WTC11 (cell line): Measurements from ENCODE around the gene SERPINB6. TPM values are rescaled to one million over a fixed set of nuclear protein-coding genes. Genes with fewer than 3 reads are reported as not detected.
"Not testable (repeated sequence)": the region's sequence is repeated elsewhere in the genome, so short reads cannot be mapped to it uniquely, and the experiment has no call there.

ENCODE experiments used
- ATAC-seq: fragments of 200-7000 bp; cut with Tn5 transposase; 2 replicates; pipeline ENCODE4 v1.10.0; 2021; ENCODE audit warnings: mild to moderate bottlenecking, moderate library complexity
- CTCF ChIA-PET: fragments of 300-600 bp; sonication (Branson Sonifier 250); formaldehyde crosslinking; loops from one replicate; lab custom pipeline; 2021; ENCODE audit warnings: antibody characterized with exemption; lab: Charles Lee
- POLR2A ChIA-PET: fragments of 350-600 bp; sonication (Branson Sonifier 250); formaldehyde crosslinking; loops from one replicate; lab custom pipeline; 2021; ENCODE audit warnings: antibody characterized with exemption; lab: Charles Lee
- DNase-seq: peaks from one replicate; pipeline ENCODE4 v3.0.0; 2021; ENCODE audit warnings: low spot score
- H3K27ac Mint-ChIP-seq: 2 replicates; pipeline ENCODE4 v1.8.0; 2021; ENCODE audit warnings: mixed read lengths
- H3K27me3 Mint-ChIP-seq: 2 replicates; pipeline ENCODE4 v1.8.0; 2021; ENCODE audit warnings: low read depth, mild to moderate bottlenecking, moderate library complexity, mixed read lengths
- H3K36me3 Mint-ChIP-seq: 2 replicates; pipeline ENCODE4 v1.8.0; 2021; ENCODE audit warnings: mixed read lengths
- H3K4me1 Mint-ChIP-seq: 2 replicates; pipeline ENCODE4 v1.8.0; 2022; ENCODE audit warnings: mixed read lengths
- H3K4me3 Mint-ChIP-seq: 2 replicates; pipeline ENCODE4 v1.8.0; 2021; ENCODE audit warnings: mild to moderate bottlenecking, moderate library complexity, mixed read lengths
- H3K9me3 Mint-ChIP-seq: 2 replicates; pipeline ENCODE4 v1.8.0; 2021; ENCODE audit warnings: mixed read lengths
- CREB1 ChIP-seq: sonication (generic); formaldehyde crosslinking; IDR thresholded peaks from 2 replicates; pipeline ENCODE4 v1.8.0; 2023; ENCODE audit warnings: mild to moderate bottlenecking, missing genetic modification reagents
- CREM ChIP-seq: sonication (generic); formaldehyde crosslinking; IDR thresholded peaks from 2 replicates; pipeline ENCODE4 v1.8.1; 2022; ENCODE audit warnings: mild to moderate bottlenecking, missing genetic modification reagents, moderate library complexity
- E2F1 ChIP-seq: sonication (generic); formaldehyde crosslinking; IDR thresholded peaks from 2 replicates; pipeline ENCODE4 v1.8.0; 2022; ENCODE audit warnings: mild to moderate bottlenecking, missing genetic modification reagents
- ERG ChIP-seq: fragments of 250-450 bp; sonication (Bioruptor Pico); IDR thresholded peaks from 2 replicates; pipeline ENCODE4 v1.8.0; 2021; ENCODE audit warnings: mild to moderate bottlenecking
- GTF2I ChIP-seq: fragments of 250-450 bp; sonication (Bioruptor Pico); conservative IDR thresholded peaks from 2 replicates; pipeline ENCODE4 v1.4.0; 2021; ENCODE audit warnings: mild to moderate bottlenecking
- HMGA2 ChIP-seq: fragments of 250-450 bp; sonication (Bioruptor Pico); IDR thresholded peaks from 2 replicates; pipeline ENCODE4 v1.4.0; 2021; ENCODE audit warnings: mild to moderate bottlenecking, moderate library complexity
- NFATC4 ChIP-seq: fragments of 250-450 bp; sonication (Bioruptor Pico); IDR thresholded peaks from 2 replicates; pipeline ENCODE4 v1.9.0; 2021; ENCODE audit warnings: mild to moderate bottlenecking
- NR2C2 ChIP-seq: sonication (generic); formaldehyde crosslinking; IDR thresholded peaks from 2 replicates; pipeline ENCODE4 v1.8.0; 2022; ENCODE audit warnings: mild to moderate bottlenecking, missing genetic modification reagents
- PRDM15 ChIP-seq: sonication (generic); formaldehyde crosslinking; IDR thresholded peaks from 2 replicates; pipeline ENCODE4 v1.8.0; 2022; ENCODE audit warnings: missing genetic modification reagents
- RORB ChIP-seq: fragments of 250-450 bp; sonication (Bioruptor Pico); IDR thresholded peaks from 2 replicates; pipeline ENCODE4 v1.9.0; 2021; ENCODE audit warnings: mild to moderate bottlenecking
- SP1 ChIP-seq: sonication (generic); formaldehyde crosslinking; conservative IDR thresholded peaks from 2 replicates; pipeline ENCODE4 v1.8.1; 2022; ENCODE audit warnings: missing genetic modification reagents
- TEAD1 ChIP-seq: sonication (generic); formaldehyde crosslinking; IDR thresholded peaks from 2 replicates; pipeline ENCODE4 v1.8.0; 2022; ENCODE audit warnings: mild to moderate bottlenecking, missing genetic modification reagents
- ZNF219 ChIP-seq: sonication (generic); formaldehyde crosslinking; IDR thresholded peaks from 2 replicates; pipeline ENCODE4 v1.8.0; 2023; ENCODE audit warnings: missing genetic modification reagents, mild to moderate bottlenecking, borderline replicate concordance
- ZNF232 ChIP-seq: sonication (generic); formaldehyde crosslinking; IDR thresholded peaks from 2 replicates; pipeline ENCODE4 v1.8.0; 2022; ENCODE audit warnings: mild to moderate bottlenecking, missing genetic modification reagents
- ZNF281 ChIP-seq: sonication (generic); formaldehyde crosslinking; IDR thresholded peaks from 2 replicates; pipeline ENCODE4 v1.8.0; 2023; ENCODE audit warnings: mild to moderate bottlenecking, missing genetic modification reagents
- ZNF416 ChIP-seq: fragments of 250-450 bp; sonication (Bioruptor Pico); IDR thresholded peaks from 2 replicates; pipeline ENCODE4 v1.9.0; 2021; ENCODE audit warnings: mild to moderate bottlenecking, inconsistent platforms
- ZNF532 ChIP-seq: fragments of 250-450 bp; sonication (Bioruptor Pico); IDR thresholded peaks from 2 replicates; pipeline ENCODE4 v1.9.0; 2021; ENCODE audit warnings: mild to moderate bottlenecking, borderline replicate concordance
- total RNA-seq: library from RNA; stranded (reverse); gene quantifications from 3 replicates; pipeline ENCODE4 v1.2.3, GENCODE V29; 2021

SERPINB6 gene
- total RNA-seq, 1 experiment from 2014 or later: 28.0 TPM

- TF ChIP-seq NR2C2 (CRISPR knock-in tag) (no peak), PRDM15 (no peak), E2F1 (CRISPR knock-in tag) (no peak), HMGA2 (CRISPR knock-in tag) (no peak), ERG (no peak), ZNF232 (CRISPR knock-in tag) (no peak)
Measured at GRCh38 chr6:2942914-2943563, 28.3 kb downstream of the SERPINB6 start (continued).

GRCh38 chr6:2942116-2942515, 29.3 kb downstream of the SERPINB6 start:
- H3K27me3 Mint-ChIP-seq, H3K9me3 Mint-ChIP-seq, H3K36me3 Mint-ChIP-seq, DNase-seq, H3K4me3 Mint-ChIP-seq, POLR2A ChIA-PET, H3K27ac Mint-ChIP-seq, ATAC-seq: not testable (repeated sequence)
- CTCF ChIA-PET: interaction anchor here (2.4 to 11.2 kb wide), 2 partner anchors 10 kb away, joined by 10 to 114 read pairs; no protein-coding TSS in a partner anchor
- H3K4me1 Mint-ChIP-seq: peaks cover 27% of the 10 kb centered on the region

- TF ChIP-seq CREM (CRISPR knock-in tag): no peak
- no peak for TF ChIP-seq ZNF219 (CRISPR knock-in tag)
- no peak for TF ChIP-seq ZNF532 (CRISPR knock-in tag)
- TF ChIP-seq CREB1 (CRISPR knock-in tag): no peak
- no peak for TF ChIP-seq RORB (CRISPR knock-in tag)
- no peak for TF ChIP-seq TEAD1 (CRISPR knock-in tag)
- TF ChIP-seq ZNF281 (CRISPR knock-in tag): no peak
- no peak for TF ChIP-seq ZNF416
- TF ChIP-seq NFATC4 (CRISPR knock-in tag): no peak
- TF ChIP-seq SP1: no peak
- no peak for TF ChIP-seq GTF2I
- H3K27me3 Mint-ChIP-seq: no peaks in the 10 kb centered on the region
- no peak overlapping the region for H3K27ac Mint-ChIP-seq
- H3K36me3 Mint-ChIP-seq: peaks cover 10% of the 10 kb centered on the region
- no peak overlapping the region for H3K4me3 Mint-ChIP-seq
- peaks cover 14% of the 10 kb centered on the region for H3K9me3 Mint-ChIP-seq
- ATAC-seq (no peak), DNase-seq (no peak)
- ChIA-PET CTCF (interaction anchor here (1.1 to 11.2 kb wide), 4 partner anchors 9 to 203 kb away, joined by 3 to 114 read pairs (median 9); no protein-coding TSS in a partner anchor), POLR2A (no interaction called here)
- peaks cover 27% of the 10 kb centered on the region for H3K4me1 Mint-ChIP-seq
Measured at GRCh38 chr6:2940851-2941250, 30.5 kb downstream of the SERPINB6 start.
